Glutamatergic neuron (in vitro differentiated cells): ENCODE measurements around the gene MPC1L. TPM values are rescaled to one million over a fixed set of nuclear protein-coding genes. Genes with fewer than 3 reads are reported as not detected.

Source experiments
- DNase-seq: peaks from one replicate; pipeline ENCODE4 v3.0.0; 2022
- H3K27ac Mint-ChIP-seq: one replicate; pipeline ENCODE4 v1.8.0; 2020; ENCODE audit warnings: mild to moderate bottlenecking, mixed read lengths, inconsistent platforms; ENCODE audit not compliant: unreplicated experiment
- H3K27me3 Mint-ChIP-seq: one replicate; pipeline ENCODE4 v1.8.0; 2020; ENCODE audit warnings: mild to moderate bottlenecking, moderate library complexity, mixed read lengths, inconsistent platforms; ENCODE audit not compliant: unreplicated experiment
- H3K36me3 Mint-ChIP-seq: one replicate; pipeline ENCODE4 v1.8.0; 2020; ENCODE audit warnings: mild to moderate bottlenecking, mixed read lengths, inconsistent platforms; ENCODE audit not compliant: unreplicated experiment
- H3K4me1 Mint-ChIP-seq: one replicate; pipeline ENCODE4 v1.8.0; 2020; ENCODE audit warnings: mild to moderate bottlenecking, low read depth, mixed read lengths, inconsistent platforms; ENCODE audit not compliant: unreplicated experiment
- H3K4me3 Mint-ChIP-seq: one replicate; pipeline ENCODE4 v1.8.0; 2020; ENCODE audit warnings: mild to moderate bottlenecking, mixed read lengths, inconsistent platforms; ENCODE audit not compliant: unreplicated experiment
- H3K9me3 Mint-ChIP-seq: one replicate; pipeline ENCODE4 v1.8.0; 2020; ENCODE audit warnings: mild to moderate bottlenecking, moderate library complexity, mixed read lengths, inconsistent platforms; ENCODE audit not compliant: unreplicated experiment
- CTCF ChIP-seq: fragments of 200-600 bp; sonication (generic); IDR thresholded peaks from one replicate; pipeline ENCODE4 v1.5.0; 2021; ENCODE audit not compliant: partially characterized antibody, unreplicated experiment
- total RNA-seq: library from RNA; stranded (reverse); fragmentation: NEBNext Ultra II Directional; extraction: Animal tissue kit (Norgen Biotek cat#: 25700); gene quantifications from one replicate; pipeline ENCODE4 v1.2.1, GENCODE V29; 2021; ENCODE audit not compliant: unreplicated experiment

MPC1L gene
- total RNA-seq, 1 donor from 2014 or later: not detected

GRCh38 chrX:40646489-40647306 is 23.5 kb downstream of the MPC1L start:
- H3K4me3 Mint-ChIP-seq: peak overlapping the region; percentile 95
- H3K27ac Mint-ChIP-seq: peak overlapping the region; percentile 73
- peak; percentile 22 for DNase-seq
- no peak for TF ChIP-seq CTCF
- H3K36me3 Mint-ChIP-seq: no peaks in the 10 kb centered on the region
- H3K9me3 Mint-ChIP-seq: peaks cover 2% of the 10 kb centered on the region
- H3K27me3 Mint-ChIP-seq: peaks cover 6% of the 10 kb centered on the region
- H3K4me1 Mint-ChIP-seq: peaks cover 6% of the 10 kb centered on the region

GRCh38 chrX:40647307-40648197 is 24.3 kb downstream of the MPC1L start, which contains the start of gene CXorf38:
Gene CXorf38 (minus strand): TSS chrX:40647561. CDS start chrX:40647520, 41 bp downstream.
- H3K9me3 Mint-ChIP-seq: peaks cover 2% of the 10 kb centered on the region
- H3K27ac Mint-ChIP-seq: peak within 1 kb of the TSS; percentile 73
- H3K27me3 Mint-ChIP-seq: peaks cover 6% of the 10 kb centered on the region
- H3K4me3 Mint-ChIP-seq: peak within 1 kb of the TSS; percentile 95
- H3K4me1 Mint-ChIP-seq: peaks cover 6% of the 10 kb centered on the region
- TF ChIP-seq CTCF: no peak
- DNase-seq: peak; percentile 92
- no peaks in the 10 kb centered on the region for H3K36me3 Mint-ChIP-seq

GRCh38 chrX:40651620-40652223 is 28.5 kb downstream of the MPC1L start:
- H3K9me3 Mint-ChIP-seq: peaks cover 3% of the 10 kb centered on the region
- peak; percentile 52 for DNase-seq
- H3K27ac Mint-ChIP-seq: no peak overlapping the region
- no peak overlapping the region for H3K4me3 Mint-ChIP-seq
- peaks cover 3% of the 10 kb centered on the region for H3K4me1 Mint-ChIP-seq
- H3K27me3 Mint-ChIP-seq: peaks cover 4% of the 10 kb centered on the region
- peak; percentile 83 for TF ChIP-seq CTCF
- H3K36me3 Mint-ChIP-seq: no peaks in the 10 kb centered on the region

- no peak overlapping the region for H3K27ac Mint-ChIP-seq
- H3K4me3 Mint-ChIP-seq: no peak overlapping the region
- peaks cover 3% of the 10 kb centered on the region for H3K4me1 Mint-ChIP-seq
- H3K27me3 Mint-ChIP-seq: peaks cover under 1% of the 10 kb centered on the region
- no peaks in the 10 kb centered on the region for H3K36me3 Mint-ChIP-seq
- H3K9me3 Mint-ChIP-seq: peaks cover 2% of the 10 kb centered on the region
- DNase-seq: no peak
- TF ChIP-seq CTCF: no peak
Observed at GRCh38 chrX:40652664-40653063, 29.4 kb downstream of the MPC1L start.
